Lower leg skin (tissue), 4 donors: ENCODE results near the gene KRABD2.
"Not testable (repeated sequence)": the region's sequence is repeated elsewhere in the genome, so short reads cannot be mapped to it uniquely, and the experiment has no call there.

Source experiments
- DNase-seq, 2 donors: peaks; one replicate each; pipeline ENCODE4 v3.0.0-alpha.2; 2019; ENCODE audit warnings: low spot score in 2 of 2
- H3K4me3 ChIP-seq: fragments of 200-600 bp; sonication (generic); 2 replicates; pipeline ENCODE4 v1.5.1; 2017; ENCODE audit warnings: mild to moderate bottlenecking, low read depth; ENCODE audit not compliant: poor library complexity, severe bottlenecking
- CTCF ChIP-seq, 3 donors: fragments of 450-650 bp; IDR thresholded peaks; one replicate each; pipeline ENCODE4 v1.5.1; 2016; ENCODE audit warnings: antibody characterized with exemption in 3 of 3, mild to moderate bottlenecking in 3 of 3, moderate library complexity in 2 of 3
- POLR2A ChIP-seq, 2 donors: fragments of 450-650 bp; IDR thresholded peaks; one replicate each; pipeline ENCODE4 v1.6.1; 2016 to 2017; ENCODE audit warnings: antibody characterized with exemption in 2 of 2, mild to moderate bottlenecking in 1 of 2, moderate library complexity in 1 of 2
- WGBS, 2 donors: methylation state at CpG; one replicate each; pipeline ENCODE4 v1.1.5; 2018; 5-methylcytosine and 5-hydroxymethylcytosine counted together
- intact Hi-C: fragments of 100-400 bp; cut with DNase I; formaldehyde crosslinking; loops from one replicate; pipeline ENCODE4 v1.15.0; 2023; ENCODE audit warnings: low total_unique reads

Gene KRABD2

DNA sequence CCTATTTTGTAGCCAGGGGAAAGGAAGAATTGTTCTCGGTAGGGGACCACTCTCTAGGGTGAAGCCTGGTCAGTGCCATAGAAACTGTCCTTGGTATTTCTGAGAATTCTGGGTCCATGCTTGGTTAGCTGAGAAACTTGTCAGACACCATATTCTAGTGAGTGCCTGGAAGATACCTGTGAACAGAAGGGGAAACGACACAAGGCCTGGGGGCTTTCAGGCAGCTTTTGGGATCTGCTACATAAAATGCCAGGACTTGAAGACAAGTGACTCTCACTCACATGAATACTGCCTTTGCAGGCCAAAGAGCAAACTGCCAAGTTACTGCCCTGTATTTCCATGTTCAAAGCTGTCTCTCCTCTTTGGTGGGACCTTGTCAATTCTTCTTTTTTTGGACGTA lies 18.6 kb downstream of the KRABD2 start:
- 89% methylated on average over 3 of the region's 3 CpGs for WGBS, 2 donors
- H3K4me3 ChIP-seq = no peak overlapping the region
- TF ChIP-seq CTCF (IDR thresholded peaks at IDR 0.05) = no peak
- DNase-seq = no peak
- intact Hi-C loops = no loop called here

GRCh38 chr17:8354236-8354635 lies 22.3 kb downstream of the KRABD2 start:
- WGBS, 2 donors = 65 to 73% methylated on average over 8 of the region's 8 CpGs
- DNase-seq = no peak
- H3K4me3 ChIP-seq = no peak overlapping the region
- TF ChIP-seq POLR2A (IDR thresholded peaks at IDR 0.05) = no peak
- TF ChIP-seq CTCF (IDR thresholded peaks at IDR 0.05) = no peak
- intact Hi-C loops = no loop called here

GRCh38 chr17:8353736-8354135 lies 22.8 kb downstream of the KRABD2 start:
- DNase-seq = no peak
- intact Hi-C loops = no loop called here
- no peak for TF ChIP-seq POLR2A (IDR thresholded peaks at IDR 0.05)
- TF ChIP-seq CTCF (IDR thresholded peaks at IDR 0.05) = no peak

GRCh38 chr17:8350339-8350738 lies 26.2 kb downstream of the KRABD2 start:
- no peak for DNase-seq
- H3K4me3 ChIP-seq = no peak overlapping the region
- WGBS, 2 donors = 54 to 77% methylated on average over 7 of the region's 7 CpGs
- intact Hi-C loops = no loop called here
- TF ChIP-seq CTCF (IDR thresholded peaks at IDR 0.05) (no peak), POLR2A (IDR thresholded peaks at IDR 0.05) (no peak)

More at GRCh38 chr17:8353736-8354135, 22.8 kb downstream of the KRABD2 start:
- WGBS, 2 donors = 70 to 85% methylated on average over 7 of the region's 7 CpGs
- H3K4me3 ChIP-seq = no peak overlapping the region

DNA sequence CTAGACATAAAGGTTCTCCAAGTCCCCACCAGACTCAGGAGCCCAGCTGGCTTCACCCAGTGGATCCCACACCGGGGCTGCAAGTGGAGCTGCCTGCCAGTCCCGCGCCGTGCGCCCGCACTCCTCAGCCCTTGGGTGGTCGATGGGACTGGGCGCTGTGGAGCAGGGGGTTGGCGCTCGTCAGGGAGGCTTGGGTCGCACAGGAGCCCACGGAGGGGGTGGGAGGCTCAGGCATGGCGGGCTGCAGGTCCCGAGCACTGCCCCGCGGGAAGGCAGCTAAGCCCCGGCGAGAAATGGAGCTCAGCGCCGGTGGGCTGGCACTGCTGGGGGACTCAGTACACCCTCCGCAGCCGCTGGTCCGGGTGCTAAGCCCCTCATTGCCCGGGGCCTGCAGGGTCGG lies 29.5 kb downstream of the KRABD2 start:
- intact Hi-C loops, DNase-seq, H3K4me3 ChIP-seq: not testable (repeated sequence)
- WGBS, 2 donors = 41 to 56% methylated on average over 19 to 22 of the region's 25 CpGs

DNA sequence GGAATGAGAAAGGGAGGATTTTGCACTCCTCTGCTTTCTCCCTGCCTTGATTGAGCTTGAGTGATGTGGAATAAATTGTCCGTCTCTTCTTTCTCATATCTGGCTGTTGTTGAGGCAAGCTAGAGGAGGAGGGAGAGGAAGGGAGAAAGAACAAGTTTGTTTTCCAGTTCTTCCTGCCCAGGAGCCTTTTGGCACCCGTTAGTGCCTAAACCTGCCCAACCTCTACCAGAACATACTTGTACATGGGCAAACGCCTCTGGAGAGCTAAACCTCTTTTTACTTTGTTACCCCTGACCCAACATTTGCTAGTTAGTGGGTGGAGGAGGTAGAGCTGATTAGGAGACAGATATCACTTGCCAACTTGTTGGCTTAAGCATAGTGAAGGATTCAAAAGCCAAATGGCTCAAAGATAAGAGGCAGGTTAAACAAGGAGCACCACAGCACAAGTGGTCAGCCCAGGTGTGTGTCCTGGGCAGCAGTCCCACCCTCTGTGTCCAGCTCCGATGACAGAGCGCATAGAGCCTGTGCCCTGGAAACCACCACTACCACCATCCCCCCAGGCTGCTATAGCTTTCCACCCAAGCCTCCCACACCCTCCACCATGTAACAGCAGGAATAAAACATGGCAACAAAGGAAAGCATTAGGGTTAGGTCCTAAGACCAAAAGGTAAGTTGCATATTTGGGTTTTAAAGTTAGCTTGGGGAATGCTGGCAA lies 30.4 kb downstream of the KRABD2 start:
- no peak overlapping the region for H3K4me3 ChIP-seq
- WGBS, 2 donors = 49 to 51% methylated on average over 5 of the region's 5 CpGs
- intact Hi-C loops = no loop called here
- TF ChIP-seq POLR2A (IDR thresholded peaks at IDR 0.05) (no peak), CTCF (IDR thresholded peaks at IDR 0.05) (no peak)
- peak in 1 of 2 donors; percentile 40 for DNase-seq
